Activated naive CD8-positive, alpha-beta T cell treated with anti-CD3 and anti-CD28 coated beads, Interleukin-2, amount 50 U/mL, for 16 hours (primary cell): ENCODE results near the gene CD2AP.
"Not testable (repeated sequence)": the region's sequence is repeated elsewhere in the genome, so short reads cannot be mapped to it uniquely, and the experiment has no call there.

Experiments
- DNase-seq: peaks from one replicate; pipeline ENCODE4 v3.0.0-alpha.2; 2020; ENCODE audit warnings: low read depth, low spot score

CD2AP gene

DNA sequence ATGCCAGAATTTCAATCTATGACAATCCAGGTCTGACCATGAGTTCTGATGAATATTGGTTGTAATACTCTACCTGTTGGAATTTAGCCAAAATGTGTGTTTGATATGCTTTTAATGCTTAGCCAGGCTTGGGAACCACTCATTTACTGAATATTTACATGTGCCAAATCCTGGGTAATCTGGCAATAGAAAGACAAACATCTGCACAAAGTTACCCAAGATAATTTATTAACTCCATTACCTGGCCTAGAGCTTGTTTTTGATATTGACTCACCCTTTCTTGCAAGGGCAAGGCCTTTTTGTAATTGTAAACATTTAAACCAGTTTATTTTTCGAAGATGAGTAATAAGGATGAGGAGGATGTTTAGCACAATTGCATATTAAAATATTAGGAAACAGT lies 13.5 kb upstream of the CD2AP start:
- no peak for DNase-seq

GRCh38 chr6:47465117-47465516 lies 12.5 kb upstream of the CD2AP start:
- no peak for DNase-seq

DNA sequence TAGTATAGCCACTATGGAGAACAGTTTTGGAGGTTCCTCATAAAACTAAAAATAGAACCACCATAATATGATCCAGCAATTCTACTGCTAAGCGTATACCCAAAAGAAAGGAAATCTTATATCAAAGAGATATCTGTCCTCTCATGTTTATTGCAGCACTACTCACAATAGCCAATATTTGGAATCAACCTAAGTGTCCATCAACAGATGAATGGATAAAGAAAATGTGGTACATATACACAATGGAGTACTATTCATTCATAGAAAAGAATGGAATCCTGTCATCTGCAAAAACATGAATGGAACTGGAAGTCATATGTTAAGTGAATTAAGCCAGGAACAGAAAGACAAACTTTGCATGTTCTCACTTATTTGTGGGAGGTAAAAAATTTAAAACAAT lies 5.7 kb upstream of the CD2AP start:
- no peak for DNase-seq

DNA sequence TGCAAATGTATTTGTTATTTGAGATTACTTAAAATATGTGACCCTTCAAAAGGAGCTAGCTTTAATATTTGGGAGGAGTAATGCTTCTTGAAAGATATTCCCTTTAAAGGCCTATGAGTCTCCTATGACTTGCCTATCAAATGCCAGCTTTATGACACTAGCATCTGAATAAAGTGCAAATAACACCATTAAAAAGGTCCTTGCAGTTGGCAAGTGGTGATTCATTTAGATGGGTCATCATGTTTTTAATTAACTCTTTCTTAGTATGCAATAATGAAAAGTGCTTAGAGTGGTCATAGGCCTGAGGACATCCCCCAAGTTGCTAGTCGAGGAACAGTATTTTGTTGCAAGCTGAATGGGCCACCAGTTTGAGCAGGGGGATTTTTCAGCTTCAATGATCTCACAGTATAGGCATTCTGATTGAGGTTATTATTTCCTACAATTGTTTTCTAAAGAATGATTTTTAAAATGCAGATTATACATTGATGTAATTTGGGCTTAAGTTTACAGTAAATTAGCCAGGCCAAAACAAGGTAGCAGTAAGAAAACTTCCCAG lies 3.7 kb upstream of the CD2AP start:
- no peak for DNase-seq

GRCh38 chr6:47475319-47475816 lies 2.2 kb upstream of the CD2AP start:
- no peak for DNase-seq

DNA sequence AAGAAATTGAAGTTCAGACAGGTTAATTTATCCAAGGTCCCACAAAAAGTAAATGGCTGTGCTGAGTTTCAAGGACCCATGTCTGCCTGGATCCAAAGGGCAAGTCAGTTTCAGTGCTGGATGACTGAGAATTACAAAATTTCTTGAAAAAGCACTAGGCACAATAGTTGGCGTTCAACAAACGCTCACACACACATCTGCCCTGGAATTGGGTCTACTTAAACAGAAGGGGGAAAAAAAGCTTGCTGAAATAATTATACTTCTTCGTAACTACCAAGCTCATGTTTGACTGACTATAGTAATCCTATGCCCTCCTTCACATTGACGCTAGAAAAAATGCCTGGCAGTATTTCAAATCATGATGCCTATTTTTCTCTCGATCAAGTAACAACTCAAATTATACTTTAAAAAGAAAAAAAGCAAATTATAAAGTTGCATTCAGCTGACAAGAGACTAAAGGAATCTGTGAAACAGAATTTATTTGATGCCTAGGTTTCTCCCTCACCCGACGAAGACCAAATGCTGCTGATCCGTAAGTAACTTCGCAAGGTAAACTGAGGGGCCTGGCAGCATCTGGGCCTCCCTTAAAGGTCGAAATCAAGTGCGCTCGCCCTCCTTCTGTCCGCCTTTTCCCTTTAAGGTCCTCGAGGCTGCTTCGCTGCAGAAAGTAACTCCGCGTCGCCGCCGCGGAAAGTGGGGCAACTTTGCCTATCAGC lies 650 bp upstream of the CD2AP start:
- DNase-seq = no peak

- DNase-seq = no peak
These were observed 897 bp downstream of the CD2AP start for GRCh38 chr6:47478233-47479139.

- DNase-seq = no peak
These were observed 1.5 kb downstream of the CD2AP start for GRCh38 chr6:47479140-47479508.

GRCh38 chr6:47479874-47480273 lies 2.3 kb downstream of the CD2AP start:
- no peak for DNase-seq

DNA sequence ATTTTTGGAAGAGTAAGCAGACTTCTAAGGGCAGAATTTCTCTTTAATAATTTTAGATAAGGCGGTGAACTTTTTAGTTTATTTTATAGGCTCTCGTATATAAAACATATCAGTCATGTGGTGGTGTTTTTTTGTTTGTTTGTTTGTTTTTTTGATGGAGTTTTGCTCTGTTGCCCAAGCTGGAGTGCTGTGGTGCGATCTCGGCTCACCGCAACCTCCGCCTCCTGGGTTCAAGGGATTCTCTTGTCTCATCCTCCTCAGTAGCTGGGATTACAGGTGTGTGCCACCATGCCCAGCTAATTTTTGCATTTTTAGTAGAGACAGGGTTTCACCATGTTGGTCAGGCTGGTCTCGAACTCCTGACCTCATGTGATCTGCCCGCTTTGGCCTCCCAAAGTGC lies 3.6 kb downstream of the CD2AP start:
- not testable (repeated sequence) for DNase-seq

- no peak for DNase-seq
These were observed 4.2 kb downstream of the CD2AP start for GRCh38 chr6:47481806-47482205.

GRCh38 chr6:47483516-47483852 lies 5.9 kb downstream of the CD2AP start:
- DNase-seq = no peak

DNA sequence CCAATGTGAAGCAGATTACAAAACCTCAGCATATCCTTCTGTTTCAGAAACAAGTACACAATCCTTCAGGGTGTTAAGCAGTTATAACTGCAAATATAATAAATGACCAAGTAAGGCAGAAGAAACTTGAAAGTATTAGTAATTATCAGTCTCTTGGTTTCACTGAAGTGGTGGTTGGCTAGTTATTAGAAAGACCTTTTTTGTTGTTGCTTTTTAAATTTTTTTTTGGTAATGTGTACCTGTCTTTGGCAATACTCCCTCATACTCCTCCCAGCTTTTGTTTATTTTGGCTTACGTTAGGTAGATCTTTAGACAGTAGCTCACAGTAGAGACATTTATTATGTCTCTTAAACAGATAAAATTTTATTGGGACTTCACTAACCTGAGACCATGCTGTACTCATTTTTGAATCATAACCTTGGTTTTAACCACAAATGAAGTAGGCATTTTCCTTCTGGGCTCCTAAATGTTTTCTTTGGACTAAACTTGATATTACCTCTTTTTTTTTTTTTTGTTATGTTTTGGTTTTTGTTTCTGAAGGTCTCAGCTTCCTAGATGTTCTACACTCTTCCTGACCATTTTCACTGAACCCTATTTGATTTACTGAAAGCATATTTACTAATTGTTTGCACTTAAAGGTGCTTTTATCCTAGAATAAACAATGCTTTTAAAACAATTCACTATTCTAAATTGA lies 6.4 kb downstream of the CD2AP start:
- no peak for DNase-seq

GRCh38 chr6:47484616-47485015 lies 7.0 kb downstream of the CD2AP start:
- DNase-seq = no peak

DNA sequence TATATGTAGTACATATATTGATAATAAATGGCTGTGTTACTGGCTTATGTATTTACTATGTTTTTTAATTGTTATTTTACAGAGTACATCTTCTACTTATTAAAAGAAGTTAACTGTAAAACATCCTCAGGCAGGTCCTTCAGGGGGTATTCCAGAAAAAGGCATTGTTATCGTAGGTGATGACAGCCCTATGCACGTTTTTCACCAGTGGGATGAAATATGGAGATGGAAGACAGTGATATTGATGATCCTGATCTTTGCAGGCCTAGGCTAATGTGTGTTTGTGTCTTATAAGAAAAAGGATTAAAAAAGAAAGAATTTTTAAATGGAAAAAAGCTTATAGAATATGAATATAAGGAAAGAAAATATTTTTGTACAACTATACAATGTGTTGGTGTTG lies 7.5 kb downstream of the CD2AP start:
- no peak for DNase-seq

GRCh38 chr6:47485491-47486135 lies 8.0 kb downstream of the CD2AP start:
- no peak for DNase-seq

DNA sequence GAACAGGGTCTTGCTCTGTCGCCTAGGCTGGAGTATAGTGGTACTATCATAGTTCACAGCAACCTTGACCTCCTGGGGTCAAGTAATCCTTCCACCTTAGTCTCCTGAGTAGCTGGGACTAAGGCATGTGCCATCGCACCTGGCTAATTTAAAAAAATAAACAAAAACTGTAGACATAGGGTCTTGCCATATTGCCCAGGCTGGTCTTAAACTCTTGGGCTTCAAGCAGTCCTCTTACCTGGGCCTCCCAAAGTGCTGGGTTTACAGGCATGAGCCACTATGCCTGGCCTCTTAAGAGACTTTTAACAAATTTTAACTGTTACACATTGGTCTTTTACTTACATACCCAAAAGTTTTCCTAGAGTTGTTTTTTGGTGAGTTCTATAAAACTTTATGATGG lies 12.4 kb downstream of the CD2AP start:
- DNase-seq = no peak

- DNase-seq = no peak
These were observed 13.1 kb downstream of the CD2AP start for GRCh38 chr6:47490676-47491075.

GRCh38 chr6:47492355-47492754 lies 14.8 kb downstream of the CD2AP start:
- DNase-seq = no peak

- DNase-seq = no peak
These were observed 17.6 kb downstream of the CD2AP start for GRCh38 chr6:47495207-47495606.

- no peak for DNase-seq
These were observed 18.5 kb downstream of the CD2AP start for GRCh38 chr6:47495954-47496545.
